GM21515 (cell line): Measurements from ENCODE around the gene NRF1.

Experiments used
- ATAC-seq: cut with Tn5 transposase; IDR thresholded peaks from one replicate; pipeline ENCODE4 v1.9.1; 2021; ENCODE audit not compliant: unreplicated experiment

NRF1 gene

GRCh38 chr7:129767120-129768015 lies 155.8 kb downstream of the NRF1 start:
- ATAC-seq: no peak

GRCh38 chr7:129768614-129769399 lies 157.3 kb downstream of the NRF1 start:
- no peak for ATAC-seq

- no peak for ATAC-seq
Observed at GRCh38 chr7:129769400-129769774, 157.9 kb downstream of the NRF1 start.

DNA sequence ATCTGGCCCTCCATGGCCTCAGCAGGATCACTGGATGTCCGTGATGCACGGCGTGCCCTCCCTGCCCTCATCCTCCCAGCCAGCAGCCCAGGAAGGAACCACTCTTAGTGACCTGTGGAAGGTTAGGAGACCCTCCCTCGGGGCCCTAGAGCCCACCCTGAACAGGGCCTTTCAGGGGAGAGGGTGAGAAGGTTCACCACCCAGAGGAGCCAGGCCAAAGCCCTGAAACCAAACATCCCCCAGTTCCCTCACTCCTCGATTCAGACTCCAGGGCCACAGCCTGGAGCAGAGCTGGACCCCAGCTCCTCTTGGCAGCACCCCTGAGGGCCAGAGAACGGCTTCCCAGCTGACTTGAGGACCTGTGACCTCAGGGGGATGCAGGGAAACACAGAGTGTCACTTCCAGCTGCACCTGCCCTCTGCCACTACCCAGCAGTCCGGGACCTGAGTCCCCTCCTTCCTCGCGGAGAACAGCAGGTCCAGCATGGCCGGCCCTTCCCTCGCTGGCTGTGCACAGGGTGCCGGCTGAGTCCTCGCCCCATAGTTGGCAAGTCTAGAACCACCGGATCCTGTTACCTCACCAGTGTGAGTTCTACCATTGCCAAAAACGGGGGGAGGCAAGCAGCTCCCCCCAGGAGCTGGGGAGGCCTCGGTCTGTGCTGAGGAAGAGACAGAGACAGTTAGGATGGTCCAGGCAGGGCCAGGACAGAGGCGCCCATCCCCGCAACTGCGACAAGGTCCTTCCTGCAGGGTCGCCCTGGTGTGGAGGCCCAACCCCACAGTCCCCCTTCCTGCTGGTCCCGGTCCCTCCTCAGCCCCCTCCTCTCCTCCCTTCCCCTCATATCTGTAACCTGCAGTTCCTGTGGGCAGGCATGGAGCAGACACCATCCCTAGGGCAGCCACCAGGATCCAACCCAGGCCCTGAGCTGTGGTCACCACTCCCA lies 158.6 kb downstream of the NRF1 start:
- no peak for ATAC-seq

DNA sequence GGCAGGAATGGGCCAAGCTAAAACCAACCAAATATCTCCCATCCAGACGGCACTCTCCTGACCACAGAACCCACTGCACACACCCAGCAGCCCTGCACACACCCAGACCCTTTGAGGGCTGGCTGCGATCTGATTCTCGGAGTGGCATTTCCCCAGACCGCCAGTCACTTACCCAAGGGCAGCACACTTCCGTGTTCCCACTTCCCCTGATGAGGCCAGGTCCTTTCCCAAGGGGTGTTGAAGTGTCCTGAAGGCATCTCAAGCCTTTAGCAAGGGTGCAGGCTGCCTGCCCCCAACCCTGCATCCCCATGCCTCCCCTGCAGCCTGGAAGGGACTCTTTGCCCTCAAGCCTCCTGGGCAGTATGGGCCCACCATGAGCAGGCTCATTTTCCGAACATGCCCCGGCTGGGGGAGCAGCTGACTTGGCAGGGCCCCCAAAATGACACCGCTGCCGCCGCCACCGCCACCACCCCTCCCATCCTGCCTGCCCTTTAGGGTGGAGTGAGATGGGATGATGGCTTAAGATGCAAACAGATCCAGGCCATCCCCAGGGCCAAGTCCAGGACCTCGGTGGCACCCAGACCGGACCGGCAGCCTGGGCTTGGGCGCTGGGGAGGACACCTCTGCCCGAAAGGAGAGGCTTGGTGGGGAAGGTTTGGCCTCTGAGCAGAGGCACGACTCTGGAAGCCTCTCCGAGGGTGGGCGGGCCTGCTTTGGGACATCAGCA lies 159.8 kb downstream of the NRF1 start:
- no peak for ATAC-seq

DNA sequence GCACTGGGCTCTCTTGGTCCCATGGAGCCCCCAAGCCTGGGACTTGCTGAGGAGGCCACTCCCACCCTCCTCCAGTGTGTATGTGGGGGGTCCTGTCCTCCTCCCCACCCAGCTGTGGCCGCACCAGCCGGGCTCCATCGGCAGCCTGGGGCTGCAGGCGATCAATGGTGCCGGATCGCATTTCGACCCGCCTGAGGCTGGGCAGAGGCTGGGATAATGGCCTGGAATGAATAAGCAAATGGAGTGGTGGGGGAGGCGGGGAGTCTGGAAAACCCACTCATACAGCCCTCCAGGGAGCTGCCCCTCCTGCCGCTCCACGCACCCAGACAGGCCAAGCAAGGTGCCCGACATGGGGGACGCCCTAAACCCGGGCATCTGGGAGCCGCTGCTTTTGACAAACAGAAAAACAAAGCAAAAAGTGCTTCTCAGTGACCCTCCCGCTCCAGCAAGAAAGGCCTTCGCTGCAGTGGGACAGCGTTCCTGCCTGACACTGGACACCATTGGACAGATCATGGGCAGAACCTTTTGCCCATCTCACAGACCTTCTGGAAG lies 160.5 kb downstream of the NRF1 start:
- ATAC-seq: no peak

DNA sequence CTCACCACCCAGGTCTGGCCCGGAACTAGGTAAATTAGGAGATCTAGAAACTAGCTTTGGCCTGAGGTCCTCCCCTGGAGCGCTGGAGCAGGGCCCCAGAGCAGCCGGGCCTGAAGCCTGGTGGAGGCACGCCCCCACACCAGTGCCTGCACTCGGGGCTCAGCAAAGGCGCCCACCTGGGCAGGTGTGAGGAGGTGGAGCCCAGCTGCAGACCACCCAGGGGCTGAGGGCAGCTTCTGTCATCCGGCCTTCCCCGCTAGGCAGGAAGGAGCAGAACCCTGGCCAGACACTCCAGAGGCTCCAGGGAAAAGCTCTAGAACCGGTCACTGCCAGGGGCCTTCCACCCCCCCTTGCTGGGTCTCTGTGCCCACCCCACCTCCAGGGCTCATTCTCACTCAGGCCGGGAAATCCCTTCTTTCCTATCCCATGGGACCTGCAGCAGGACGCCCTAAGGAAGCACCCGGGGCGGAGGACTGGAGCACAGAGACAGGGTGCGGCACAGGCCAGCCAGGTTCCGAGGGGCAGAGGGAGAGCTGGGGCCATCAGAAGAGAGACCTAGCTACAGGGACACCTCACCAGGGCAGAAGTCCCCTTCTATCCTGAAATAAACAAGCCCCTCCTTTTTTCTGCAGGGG lies 161.2 kb downstream of the NRF1 start:
- ATAC-seq: no peak

GRCh38 chr7:129773328-129773731 lies 161.8 kb downstream of the NRF1 start:
- no peak for ATAC-seq

DNA sequence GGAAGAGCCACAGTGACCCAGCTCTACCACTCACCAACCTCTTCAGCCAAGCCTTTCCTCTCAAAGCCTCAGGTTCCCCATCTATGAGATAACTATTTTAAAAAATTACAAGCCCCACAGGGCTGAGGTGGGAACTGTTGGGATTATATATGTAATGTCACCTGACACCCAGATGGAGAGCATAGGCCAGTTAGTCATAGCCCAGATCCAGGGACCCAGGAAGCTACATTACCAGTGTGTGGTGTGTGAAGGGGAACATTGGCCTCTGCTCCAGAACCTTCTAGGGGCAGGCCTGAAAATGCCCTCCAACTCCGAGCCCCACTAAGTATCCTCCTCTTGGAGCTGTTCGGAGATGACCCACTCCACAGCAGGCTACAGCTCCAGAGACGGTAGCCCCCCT lies 162.4 kb downstream of the NRF1 start:
- no peak for ATAC-seq

DNA sequence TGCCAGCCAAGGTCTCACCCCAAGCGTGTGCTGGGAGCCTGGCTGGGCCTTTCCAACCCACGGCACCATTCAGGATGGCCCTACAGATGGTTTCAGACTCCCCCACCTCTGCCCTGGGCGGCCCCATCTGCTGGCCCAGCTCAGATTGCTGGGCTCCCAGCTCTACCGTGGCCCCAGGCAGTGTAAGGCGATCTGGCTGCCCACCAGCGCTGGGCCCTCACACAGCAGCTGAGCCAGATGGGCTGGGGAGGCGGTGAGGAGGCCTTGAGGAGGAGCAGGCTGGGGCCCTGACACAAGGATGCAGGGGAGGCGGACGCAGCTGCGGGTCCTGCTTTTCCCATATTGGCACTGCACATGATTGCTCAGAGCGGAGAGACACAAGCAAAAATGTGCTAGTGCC lies 162.8 kb downstream of the NRF1 start:
- no peak for ATAC-seq

GRCh38 chr7:129774871-129775694 lies 163.6 kb downstream of the NRF1 start:
- no peak for ATAC-seq

GRCh38 chr7:129775695-129776361 lies 164.3 kb downstream of the NRF1 start:
- no peak for ATAC-seq

GRCh38 chr7:129776362-129776722 lies 164.8 kb downstream of the NRF1 start:
- no peak for ATAC-seq

DNA sequence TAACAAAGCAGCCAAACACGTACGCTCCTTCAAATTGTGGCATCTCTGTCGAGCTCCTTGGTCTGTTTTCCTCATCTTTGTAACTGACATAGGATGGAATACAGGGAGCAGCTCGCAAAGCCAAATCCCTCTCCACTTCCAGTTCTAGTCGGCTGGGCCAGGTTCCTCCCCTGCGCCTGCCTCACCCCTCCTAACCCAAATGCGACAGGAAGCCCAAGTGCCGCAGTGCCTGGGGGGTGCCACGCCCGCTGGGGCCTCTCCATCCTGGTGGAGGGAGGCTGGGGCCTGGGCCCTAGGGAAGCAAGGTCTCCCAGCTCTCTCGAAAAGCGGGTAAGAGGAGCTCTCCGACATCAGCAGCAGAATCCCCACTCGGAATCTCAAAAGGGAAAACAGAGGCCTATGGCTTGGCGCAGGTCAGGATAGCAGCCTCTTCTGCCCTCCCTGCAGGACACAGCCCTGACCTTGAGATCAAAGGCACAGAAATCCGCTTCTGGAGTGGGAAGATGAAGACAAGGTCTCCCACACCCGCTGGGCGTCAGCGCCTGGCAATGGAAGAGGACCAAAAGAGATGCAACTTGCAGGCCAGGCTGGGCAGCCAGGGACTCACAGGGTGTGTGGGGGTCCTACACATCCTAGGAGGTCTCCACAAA lies 165.8 kb downstream of the NRF1 start:
- ATAC-seq: no peak

- no peak for ATAC-seq
Observed at GRCh38 chr7:129777993-129778769, 166.7 kb downstream of the NRF1 start.

- peak; percentile 5 for ATAC-seq
Observed at GRCh38 chr7:129778770-129779601, 167.5 kb downstream of the NRF1 start.
